ENCODE results near the gene EFHC1.

- TF ChIP-seq POLR2A (IDR thresholded peaks at IDR 0.05) (no peak), CTCF (IDR thresholded peaks at IDR 0.05) (no peak)
Observed at GRCh38 chr6:52489881-52490280, 69.7 kb downstream of the EFHC1 start.
